ENCODE results near the gene PLA2G12B.
"Not testable (repeated sequence)": the region's sequence is repeated elsewhere in the genome, so short reads cannot be mapped to it uniquely, and the experiment has no call there.

Gene PLA2G12B

GRCh38 chr10:72954596-72955554, at the start of gene PLA2G12B:
TSS of gene PLA2G12B (minus strand) at chr10:72954806. CDS start at chr10:72954685, 121 bp downstream.
- Histone ChIP-seq H3K9me3 (ENCODE audit: control insufficient read depth, insufficient read depth, low read depth, low read length) (no peaks in the 10 kb centered on the region), H3K9ac (ENCODE audit: low read length) (no peak within 1 kb of the TSS), H3K4me3 (ENCODE audit: low read depth, low read length) (no peak within 1 kb of the TSS), H3K36me3 (ENCODE audit: control insufficient read depth, insufficient read depth, low read length) (no peaks in the 10 kb centered on the region), H3K4me1 (ENCODE audit: control insufficient read depth, insufficient read depth, low read length) (peaks cover 22% of the 10 kb centered on the region), H3K27ac (ENCODE audit: low read depth, low read length) (no peak within 1 kb of the TSS), H3K27me3 (ENCODE audit: control insufficient read depth, insufficient read depth, low read length) (no peaks in the 10 kb centered on the region)

DNA sequence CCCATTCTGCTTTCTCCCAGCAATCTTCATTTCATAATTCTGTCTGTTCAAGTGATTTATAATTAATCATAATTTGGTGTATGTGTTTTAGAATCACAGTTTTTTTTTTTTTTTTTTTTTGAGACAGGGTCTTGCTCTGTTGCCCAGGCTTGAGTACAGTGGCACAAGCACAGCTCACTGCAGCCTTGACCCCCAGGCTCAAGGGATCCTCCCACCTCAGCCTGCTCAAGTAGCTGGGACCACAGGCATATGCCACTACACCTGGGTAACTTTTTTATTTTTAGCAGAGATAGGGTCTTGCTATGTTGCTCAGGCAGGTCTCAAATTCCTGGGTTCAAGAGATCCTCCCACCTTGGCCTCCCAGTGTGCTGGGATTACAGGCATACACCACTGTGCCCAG, 49.2 kb upstream of the PLA2G12B start:
- H3K9me3 ChIP-seq (ENCODE audit: control insufficient read depth, insufficient read depth, low read depth, low read length) = no peaks in the 10 kb centered on the region
- no peaks in the 10 kb centered on the region for H3K4me1 ChIP-seq (ENCODE audit: control insufficient read depth, insufficient read depth, low read length)
- no peak overlapping the region for H3K4me3 ChIP-seq (ENCODE audit: low read depth, low read length)
- no peak overlapping the region for H3K9ac ChIP-seq (ENCODE audit: low read length)
- H3K27ac ChIP-seq (ENCODE audit: low read depth, low read length) = no peak overlapping the region
- peaks cover 18% of the 10 kb centered on the region for H3K36me3 ChIP-seq (ENCODE audit: control insufficient read depth, insufficient read depth, low read length)
- H3K27me3 ChIP-seq (ENCODE audit: control insufficient read depth, insufficient read depth, low read length) = no peaks in the 10 kb centered on the region

DNA sequence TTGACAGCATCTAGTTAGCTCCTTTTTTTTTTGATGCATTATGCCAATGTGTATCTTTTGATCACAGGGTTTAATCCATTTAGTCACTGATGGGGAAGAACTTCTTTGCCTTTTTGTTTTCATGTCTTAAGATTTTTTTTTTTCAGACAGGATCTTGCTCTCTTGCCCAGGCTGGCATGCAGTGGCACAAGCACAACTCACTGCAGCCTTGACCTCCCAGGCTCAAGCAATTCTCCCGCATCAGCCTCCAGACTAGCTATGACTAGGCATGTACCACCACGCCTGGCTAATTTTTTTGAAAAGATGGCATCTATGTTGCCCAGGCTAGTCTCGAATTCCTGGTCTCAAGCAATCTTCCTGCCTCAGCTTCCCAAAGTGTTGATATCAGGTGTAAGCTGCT, 46.4 kb upstream of the PLA2G12B start:
- Histone ChIP-seq H3K9me3 (ENCODE audit: control insufficient read depth, insufficient read depth, low read depth, low read length) (0 out of 2 replicates have a peak, but pooled peaks cover 2% of the 10 kb centered on the region), H3K27ac (ENCODE audit: low read depth, low read length) (no peak overlapping the region), H3K4me1 (ENCODE audit: control insufficient read depth, insufficient read depth, low read length) (no peaks in the 10 kb centered on the region), H3K4me3 (ENCODE audit: low read depth, low read length) (no peak overlapping the region), H3K36me3 (ENCODE audit: control insufficient read depth, insufficient read depth, low read length) (peaks cover 7% of the 10 kb centered on the region; the same call in 1 of the 2 replicates), H3K9ac (ENCODE audit: low read length) (no peak overlapping the region), H3K27me3 (ENCODE audit: control insufficient read depth, insufficient read depth, low read length) (no peaks in the 10 kb centered on the region)

GRCh38 chr10:72997099-72997498, 42.5 kb upstream of the PLA2G12B start:
- H3K27ac ChIP-seq (ENCODE audit: low read depth, low read length) = no peak overlapping the region
- no peaks in the 10 kb centered on the region for H3K36me3 ChIP-seq (ENCODE audit: control insufficient read depth, insufficient read depth, low read length)
- no peak overlapping the region for H3K9ac ChIP-seq (ENCODE audit: low read length)
- H3K27me3 ChIP-seq (ENCODE audit: control insufficient read depth, insufficient read depth, low read length) = no peaks in the 10 kb centered on the region
- 0 out of 2 replicates have a peak, but pooled peaks cover 2% of the 10 kb centered on the region for H3K9me3 ChIP-seq (ENCODE audit: control insufficient read depth, insufficient read depth, low read depth, low read length)
- no peaks in the 10 kb centered on the region for H3K4me1 ChIP-seq (ENCODE audit: control insufficient read depth, insufficient read depth, low read length)
- H3K4me3 ChIP-seq (ENCODE audit: low read depth, low read length) = no peak overlapping the region

GRCh38 chr10:72995459-72995858, 40.9 kb upstream of the PLA2G12B start:
- not testable (repeated sequence) for H3K4me1 ChIP-seq (ENCODE audit: control insufficient read depth, insufficient read depth, low read length); H3K36me3 ChIP-seq (ENCODE audit: control insufficient read depth, insufficient read depth, low read length); H3K27me3 ChIP-seq (ENCODE audit: control insufficient read depth, insufficient read depth, low read length)

GRCh38 chr10:72989771-72990170, 35.2 kb upstream of the PLA2G12B start:
- not testable (repeated sequence) for H3K27me3 ChIP-seq (ENCODE audit: control insufficient read depth, insufficient read depth, low read length); H3K36me3 ChIP-seq (ENCODE audit: control insufficient read depth, insufficient read depth, low read length); H3K4me3 ChIP-seq (ENCODE audit: low read depth, low read length); H3K9ac ChIP-seq (ENCODE audit: low read length); H3K9me3 ChIP-seq (ENCODE audit: control insufficient read depth, insufficient read depth, low read depth, low read length); H3K4me1 ChIP-seq (ENCODE audit: control insufficient read depth, insufficient read depth, low read length); H3K27ac ChIP-seq (ENCODE audit: low read depth, low read length)

More at GRCh38 chr10:72995459-72995858, 40.9 kb upstream of the PLA2G12B start:
- H3K9me3 ChIP-seq (ENCODE audit: control insufficient read depth, insufficient read depth, low read depth, low read length); H3K4me3 ChIP-seq (ENCODE audit: low read depth, low read length); H3K9ac ChIP-seq (ENCODE audit: low read length); H3K27ac ChIP-seq (ENCODE audit: low read depth, low read length): not testable (repeated sequence)

DNA sequence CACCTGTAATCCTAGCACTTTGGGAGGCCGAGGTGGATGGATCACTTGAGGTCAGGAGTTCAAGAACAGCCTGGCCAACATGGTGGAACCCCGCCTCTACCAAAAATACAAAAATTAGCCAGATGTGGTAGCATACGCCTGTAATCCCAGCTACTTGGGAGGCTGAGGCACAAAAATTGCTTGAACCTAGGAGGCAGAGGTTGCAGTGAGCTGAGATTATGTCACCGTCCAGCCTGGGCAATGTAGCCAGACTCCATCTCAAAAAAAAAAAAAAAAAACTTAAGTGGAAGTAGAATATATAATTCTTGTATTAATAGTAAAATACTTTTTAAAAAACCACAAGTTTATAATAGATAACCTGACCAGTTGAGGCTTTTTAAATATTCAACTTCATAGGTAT, 30.0 kb upstream of the PLA2G12B start:
- not testable (repeated sequence) for H3K27ac ChIP-seq (ENCODE audit: low read depth, low read length); H3K36me3 ChIP-seq (ENCODE audit: control insufficient read depth, insufficient read depth, low read length); H3K4me3 ChIP-seq (ENCODE audit: low read depth, low read length); H3K9me3 ChIP-seq (ENCODE audit: control insufficient read depth, insufficient read depth, low read depth, low read length); H3K9ac ChIP-seq (ENCODE audit: low read length); H3K27me3 ChIP-seq (ENCODE audit: control insufficient read depth, insufficient read depth, low read length); H3K4me1 ChIP-seq (ENCODE audit: control insufficient read depth, insufficient read depth, low read length)

DNA sequence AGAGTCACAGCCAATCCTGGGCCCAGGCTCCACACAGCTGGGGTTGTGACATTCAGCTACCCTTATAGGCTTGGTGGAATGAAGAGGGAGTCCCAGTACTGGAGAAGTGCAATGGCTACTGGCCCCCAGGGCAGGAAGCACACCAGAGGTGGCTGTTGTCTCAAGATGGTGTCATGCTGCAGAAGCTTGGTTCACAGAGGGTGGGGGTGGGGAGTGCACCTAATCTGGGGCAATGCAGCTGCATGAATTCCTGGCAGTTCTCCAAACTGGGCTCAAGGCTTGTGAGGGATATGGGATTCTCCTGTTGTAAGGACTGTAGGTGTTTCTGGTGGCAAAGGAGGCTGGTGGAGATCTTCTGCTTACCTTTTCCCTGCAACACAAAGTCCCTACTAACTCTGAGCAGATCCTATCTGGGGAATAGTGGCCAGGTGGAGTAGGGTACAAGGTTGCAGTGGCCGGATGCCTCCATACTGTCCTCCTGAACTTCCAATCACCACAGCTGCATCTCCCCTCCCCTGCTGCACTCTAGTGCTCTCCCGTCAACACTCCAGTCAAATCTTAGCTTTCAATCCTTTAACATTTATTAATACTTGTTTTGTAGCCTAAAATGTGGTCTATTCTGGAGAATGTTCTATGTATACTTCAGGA, 27.4 kb upstream of the PLA2G12B start:
- Histone ChIP-seq H3K27me3 (ENCODE audit: control insufficient read depth, insufficient read depth, low read length) (no peaks in the 10 kb centered on the region), H3K9ac (ENCODE audit: low read length) (no peak overlapping the region), H3K4me1 (ENCODE audit: control insufficient read depth, insufficient read depth, low read length) (0 out of 2 replicates have a peak, but pooled peaks cover 3% of the 10 kb centered on the region), H3K4me3 (ENCODE audit: low read depth, low read length) (no peak overlapping the region), H3K9me3 (ENCODE audit: control insufficient read depth, insufficient read depth, low read depth, low read length) (peaks cover 5% of the 10 kb centered on the region), H3K36me3 (ENCODE audit: control insufficient read depth, insufficient read depth, low read length) (no peaks in the 10 kb centered on the region), H3K27ac (ENCODE audit: low read depth, low read length) (no peak overlapping the region)

DNA sequence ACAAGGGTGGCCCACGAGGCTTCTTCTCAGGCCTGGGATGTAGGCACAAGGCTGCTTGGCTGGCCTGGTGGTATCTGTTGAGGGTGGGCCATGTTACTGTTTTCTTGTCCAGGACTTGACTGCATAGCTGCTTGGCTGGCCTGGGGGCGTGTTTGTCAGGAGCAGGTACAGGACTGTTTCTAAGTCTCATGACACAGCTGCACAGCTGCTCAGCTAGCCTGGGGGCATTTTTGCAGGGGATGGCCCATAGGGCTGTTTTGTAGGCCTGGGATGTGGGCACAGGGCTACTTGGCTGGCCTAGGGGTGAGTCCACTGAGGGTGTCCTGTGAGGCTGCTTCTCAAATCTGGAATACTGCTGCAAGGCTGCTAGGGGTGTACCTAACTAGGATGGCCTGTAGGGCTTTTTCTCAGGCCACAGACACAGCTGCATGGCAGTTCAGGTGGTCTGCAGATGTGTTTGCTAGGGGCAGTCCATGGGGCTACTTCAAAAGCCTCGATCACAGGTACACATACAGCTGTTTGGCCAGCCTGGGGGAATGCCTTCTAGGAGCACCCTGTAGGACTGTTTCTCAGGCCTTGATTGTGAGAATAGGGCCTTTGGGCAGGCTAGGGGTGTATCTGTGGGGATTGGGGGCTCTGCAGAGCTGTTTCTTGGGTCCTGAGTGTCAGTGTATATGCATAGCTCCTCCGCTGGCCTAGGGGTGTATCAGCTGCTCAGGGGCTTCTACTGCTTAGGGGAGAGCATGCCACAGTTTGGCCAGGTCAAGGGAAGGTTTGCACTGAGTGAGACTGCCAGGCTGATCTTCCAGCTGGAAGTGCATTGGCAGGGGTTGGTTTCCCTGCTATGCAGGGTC, 26.6 kb upstream of the PLA2G12B start:
- no peak overlapping the region for H3K4me3 ChIP-seq (ENCODE audit: low read depth, low read length)
- H3K36me3 ChIP-seq (ENCODE audit: control insufficient read depth, insufficient read depth, low read length) = no peaks in the 10 kb centered on the region
- no peaks in the 10 kb centered on the region for H3K27me3 ChIP-seq (ENCODE audit: control insufficient read depth, insufficient read depth, low read length)
- no peak overlapping the region for H3K9ac ChIP-seq (ENCODE audit: low read length)
- no peak overlapping the region for H3K27ac ChIP-seq (ENCODE audit: low read depth, low read length)
- H3K4me1 ChIP-seq (ENCODE audit: control insufficient read depth, insufficient read depth, low read length) = 0 out of 2 replicates have a peak, but pooled peaks cover 3% of the 10 kb centered on the region
- peaks cover 7% of the 10 kb centered on the region for H3K9me3 ChIP-seq (ENCODE audit: control insufficient read depth, insufficient read depth, low read depth, low read length)

DNA sequence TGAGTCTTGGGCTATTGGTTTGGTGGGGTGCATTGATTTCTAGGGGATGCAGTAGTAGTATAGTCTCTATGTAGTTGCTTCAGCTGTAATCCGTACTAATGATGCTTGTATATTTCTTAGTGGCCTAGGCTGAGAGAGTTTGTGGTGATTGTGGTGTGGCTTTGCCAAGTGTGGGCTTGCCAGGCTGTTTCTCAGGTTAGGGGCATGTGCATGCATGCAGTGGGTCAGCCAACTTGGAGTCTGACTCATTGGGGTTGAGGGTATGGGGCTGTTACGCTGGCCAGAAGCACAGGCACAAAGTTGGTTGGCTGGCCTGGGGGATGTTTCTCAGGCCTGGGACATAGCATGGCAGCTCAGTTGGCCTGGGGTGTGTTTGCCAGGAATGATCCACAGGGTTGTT, 25.7 kb upstream of the PLA2G12B start:
- H3K4me1 ChIP-seq (ENCODE audit: control insufficient read depth, insufficient read depth, low read length) = 0 out of 2 replicates have a peak, but pooled peaks cover 3% of the 10 kb centered on the region
- no peak overlapping the region for H3K27ac ChIP-seq (ENCODE audit: low read depth, low read length)
- no peak overlapping the region for H3K4me3 ChIP-seq (ENCODE audit: low read depth, low read length)
- no peak overlapping the region for H3K9ac ChIP-seq (ENCODE audit: low read length)
- peaks cover 7% of the 10 kb centered on the region for H3K9me3 ChIP-seq (ENCODE audit: control insufficient read depth, insufficient read depth, low read depth, low read length)
- H3K27me3 ChIP-seq (ENCODE audit: control insufficient read depth, insufficient read depth, low read length) = no peaks in the 10 kb centered on the region
- H3K36me3 ChIP-seq (ENCODE audit: control insufficient read depth, insufficient read depth, low read length) = no peaks in the 10 kb centered on the region

All from HUES6 (cell line).